Urinary bladder (tissue), 4 donors: ENCODE results near the gene CRIP1. TPM values are rescaled to one million over a fixed set of nuclear protein-coding genes. Genes with fewer than 3 reads are reported as not detected.

Experiments used
- DNase-seq: peaks from one replicate; pipeline ENCODE4 v3.0.0-alpha.2; 2015; ENCODE audit errors: extremely low spot score
- H3K27ac ChIP-seq: one replicate; pipeline ENCODE4 v1.5.1; 2013; ENCODE audit warnings: low read depth, mild to moderate bottlenecking, moderate library complexity
- H3K36me3 ChIP-seq: one replicate; pipeline ENCODE4 v1.6.1; 2013; ENCODE audit warnings: mild to moderate bottlenecking, moderate library complexity; ENCODE audit not compliant: insufficient read depth
- H3K4me1 ChIP-seq: one replicate; pipeline ENCODE4 v1.6.1; 2013; ENCODE audit warnings: mild to moderate bottlenecking, moderate library complexity; ENCODE audit not compliant: insufficient read depth
- H3K4me3 ChIP-seq: one replicate; pipeline ENCODE4 v1.5.1; 2013; ENCODE audit warnings: low read depth, low read length
- WGBS: extraction: QIAGEN DNeasy Blood & Tissue Kit; methylation state at CpG from one replicate; pipeline ENCODE4 v1.1.7; 2013; 5-methylcytosine and 5-hydroxymethylcytosine counted together
- polyA plus RNA-seq: library from polyadenylated mRNA; stranded (reverse); fragments of 200-250 nt; gene quantifications from one replicate; pipeline ENCODE4 v1.2.3, GENCODE V29; 2013
- total RNA-seq: library from RNA; depleted of rRNA; stranded (reverse); fragments of >200 nt; gene quantifications from one replicate; pipeline ENCODE4 v1.2.3, GENCODE V29; 2014
- donor health status: healthy with polysubstance abuse.
- donor health status: healthy.

CRIP1 gene
- total and polyA plus RNA-seq, 2 donors: 9.4 to 92.4 TPM

DNA sequence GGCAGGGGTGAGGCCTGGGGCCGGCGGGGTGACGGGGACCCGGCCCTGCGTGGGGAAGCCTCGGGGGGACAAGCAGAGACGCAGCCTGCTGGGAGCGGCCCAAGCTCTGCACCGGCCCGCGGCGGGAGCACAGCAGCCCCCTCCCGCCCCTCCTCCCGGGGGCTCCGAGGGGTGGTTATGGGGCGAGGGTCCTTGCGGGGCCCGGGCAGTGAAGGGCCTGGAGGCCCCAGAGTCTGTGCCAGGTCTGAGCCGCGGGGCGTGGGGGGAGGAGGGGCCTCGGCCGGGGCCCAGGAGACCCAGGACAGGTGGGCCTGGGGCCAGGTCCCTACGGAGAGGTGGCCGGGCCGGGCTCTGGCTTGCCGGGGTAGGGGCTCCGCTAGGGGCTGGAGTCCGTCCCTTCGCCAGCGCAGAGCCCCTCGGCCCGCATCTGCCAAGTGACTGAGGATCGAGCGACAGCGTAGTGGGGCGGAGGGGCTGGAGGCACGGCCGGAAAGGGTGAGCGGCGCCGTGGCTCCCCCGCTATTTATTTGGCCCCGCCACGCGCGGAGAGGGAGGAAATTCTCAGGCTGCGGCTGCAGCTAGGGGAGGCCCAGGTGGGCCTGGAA lies 40.2 kb downstream of the CRIP1 start:
- H3K4me3 ChIP-seq: peak overlapping the region; percentile 69
- H3K27ac ChIP-seq: no peak overlapping the region
- WGBS: 1% methylated on average over 48 of the region's 48 CpGs
- no peaks in the 10 kb centered on the region for H3K36me3 ChIP-seq
- no peaks in the 10 kb centered on the region for H3K4me1 ChIP-seq
- DNase-seq: no peak

DNA sequence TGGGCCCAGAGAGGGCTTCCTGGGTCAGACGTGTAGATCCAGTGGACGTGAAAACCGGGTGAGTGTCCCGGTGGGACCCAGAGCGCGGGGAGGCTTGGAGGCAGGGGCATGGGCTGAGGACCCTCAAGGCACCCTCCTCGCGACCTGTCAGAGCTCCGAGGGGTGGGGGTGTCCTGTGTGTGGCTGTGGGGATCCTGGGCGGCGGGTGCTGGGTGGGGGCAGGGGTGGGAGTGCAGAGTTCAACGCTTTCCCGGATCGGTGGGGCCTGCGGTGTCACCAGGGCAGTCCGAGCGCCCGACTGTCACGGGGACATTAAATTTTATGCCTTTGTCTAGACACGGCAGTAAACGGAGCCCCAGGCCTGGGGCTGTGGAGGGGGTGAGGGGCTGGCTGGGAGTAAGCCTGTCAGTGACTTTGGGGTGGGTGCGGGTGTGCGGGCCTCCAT lies 40.7 kb downstream of the CRIP1 start:
- Histone ChIP-seq H3K4me1 (no peaks in the 10 kb centered on the region), H3K36me3 (no peaks in the 10 kb centered on the region), H3K27ac (no peak overlapping the region), H3K4me3 (peak overlapping the region; percentile 69)
- no peak for DNase-seq
- 23% methylated on average over 23 of the region's 23 CpGs for WGBS

- H3K27ac ChIP-seq: no peak overlapping the region
- WGBS: 7% methylated on average over 67 of the region's 67 CpGs
- DNase-seq: no peak
- H3K4me3 ChIP-seq: peak overlapping the region; percentile 69
- no peaks in the 10 kb centered on the region for H3K4me1 ChIP-seq
- no peaks in the 10 kb centered on the region for H3K36me3 ChIP-seq
These were observed 41.3 kb downstream of the CRIP1 start for GRCh38 chr14:105527826-105528585.

DNA sequence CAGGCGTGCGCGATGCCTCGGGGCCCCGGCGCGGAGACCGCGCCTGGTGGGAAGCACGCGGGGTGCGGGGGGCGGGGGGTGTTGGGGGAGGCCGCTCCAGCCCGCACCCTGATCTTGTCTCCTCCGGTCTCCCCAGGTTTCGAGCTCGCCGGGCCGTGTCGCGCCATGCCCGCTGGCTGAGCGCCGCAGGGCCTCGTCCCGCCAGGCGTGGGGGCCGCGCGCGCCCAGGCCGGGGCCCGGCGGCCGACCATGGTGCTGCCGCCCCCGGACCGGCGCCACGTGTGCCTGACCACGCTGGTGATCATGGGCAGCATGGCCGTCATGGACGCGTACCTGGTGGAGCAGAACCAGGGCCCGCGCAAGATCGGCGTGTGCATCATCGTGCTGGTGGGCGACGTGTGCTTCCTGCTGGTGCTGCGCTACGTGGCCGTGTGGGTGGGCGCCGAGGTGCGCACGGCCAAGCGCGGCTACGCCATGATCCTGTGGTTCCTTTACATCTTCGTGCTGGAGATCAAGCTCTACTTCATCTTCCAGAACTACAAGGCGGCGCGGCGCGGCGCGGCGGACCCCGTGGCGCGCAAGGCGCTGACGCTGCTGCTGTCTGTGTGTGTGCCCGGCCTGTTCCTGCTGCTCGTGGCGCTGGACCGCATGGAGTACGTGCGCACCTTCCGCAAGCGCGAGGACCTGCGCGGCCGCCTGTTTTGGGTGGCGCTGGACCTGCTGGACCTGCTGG lies 42.1 kb downstream of the CRIP1 start:
- Histone ChIP-seq H3K4me3 (peak overlapping the region; percentile 69), H3K27ac (no peak overlapping the region), H3K36me3 (no peaks in the 10 kb centered on the region), H3K4me1 (no peaks in the 10 kb centered on the region)
- no peak for DNase-seq
- 17% methylated on average over 89 of the region's 89 CpGs for WGBS

GRCh38 chr14:105529319-105529568 lies 42.6 kb downstream of the CRIP1 start:
- H3K4me1 ChIP-seq: no peaks in the 10 kb centered on the region
- WGBS: 48% methylated on average over 24 of the region's 24 CpGs
- DNase-seq: no peak
- no peaks in the 10 kb centered on the region for H3K36me3 ChIP-seq
- H3K4me3 ChIP-seq: no peak overlapping the region
- H3K27ac ChIP-seq: no peak overlapping the region

GRCh38 chr14:105529569-105530284 lies 43.0 kb downstream of the CRIP1 start:
- no peak overlapping the region for H3K4me3 ChIP-seq
- peak; percentile 45 for DNase-seq

GRCh38 chr14:105530285-105531087 lies 43.8 kb downstream of the CRIP1 start:
- no peak overlapping the region for H3K27ac ChIP-seq
- 78% methylated on average over 19 of the region's 19 CpGs for WGBS
- no peaks in the 10 kb centered on the region for H3K36me3 ChIP-seq
- no peaks in the 10 kb centered on the region for H3K4me1 ChIP-seq
- H3K4me3 ChIP-seq: no peak overlapping the region
- DNase-seq: no peak

More at GRCh38 chr14:105529569-105530284, 43.0 kb downstream of the CRIP1 start:
- WGBS: 54% methylated on average over 63 of the region's 63 CpGs
- Histone ChIP-seq H3K36me3 (no peaks in the 10 kb centered on the region), H3K4me1 (no peaks in the 10 kb centered on the region), H3K27ac (peak overlapping the region; percentile 45)

GRCh38 chr14:105531088-105531893 lies 44.6 kb downstream of the CRIP1 start:
- Histone ChIP-seq H3K4me1 (no peaks in the 10 kb centered on the region), H3K36me3 (no peaks in the 10 kb centered on the region), H3K27ac (no peak overlapping the region), H3K4me3 (no peak overlapping the region)
- DNase-seq: no peak
- WGBS: 93% methylated on average over 30 of the region's 30 CpGs

- Histone ChIP-seq H3K36me3 (no peaks in the 10 kb centered on the region), H3K4me3 (no peak overlapping the region), H3K27ac (no peak overlapping the region), H3K4me1 (no peaks in the 10 kb centered on the region)
- 89% methylated on average over 19 of the region's 19 CpGs for WGBS
- no peak for DNase-seq
These were observed 45.4 kb downstream of the CRIP1 start for GRCh38 chr14:105531894-105532623.

DNA sequence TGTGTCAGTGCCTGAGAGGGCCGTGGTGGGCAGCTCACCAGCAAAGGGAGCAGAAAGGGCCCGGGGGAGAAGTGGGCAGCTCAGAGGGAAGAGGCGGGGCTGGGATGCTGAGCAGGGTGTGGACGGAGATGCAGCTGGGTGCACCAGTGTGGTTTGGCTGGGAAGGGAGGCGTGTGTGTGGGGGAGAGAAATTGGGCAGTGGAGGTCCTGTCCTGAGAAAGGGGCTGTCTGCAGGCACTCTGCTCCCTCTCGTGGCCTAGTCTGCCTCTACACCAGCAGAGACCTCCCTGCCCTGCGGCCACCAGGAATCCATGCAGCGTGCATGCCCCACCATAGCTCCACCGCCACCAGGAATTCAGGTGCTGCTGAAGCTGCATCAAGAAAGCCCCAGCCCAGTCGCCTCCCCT lies 46.1 kb downstream of the CRIP1 start:
- Histone ChIP-seq H3K4me3 (no peak overlapping the region), H3K36me3 (no peaks in the 10 kb centered on the region), H3K4me1 (no peaks in the 10 kb centered on the region), H3K27ac (no peak overlapping the region)
- no peak for DNase-seq
- 53% methylated on average over 10 of the region's 10 CpGs for WGBS

DNA sequence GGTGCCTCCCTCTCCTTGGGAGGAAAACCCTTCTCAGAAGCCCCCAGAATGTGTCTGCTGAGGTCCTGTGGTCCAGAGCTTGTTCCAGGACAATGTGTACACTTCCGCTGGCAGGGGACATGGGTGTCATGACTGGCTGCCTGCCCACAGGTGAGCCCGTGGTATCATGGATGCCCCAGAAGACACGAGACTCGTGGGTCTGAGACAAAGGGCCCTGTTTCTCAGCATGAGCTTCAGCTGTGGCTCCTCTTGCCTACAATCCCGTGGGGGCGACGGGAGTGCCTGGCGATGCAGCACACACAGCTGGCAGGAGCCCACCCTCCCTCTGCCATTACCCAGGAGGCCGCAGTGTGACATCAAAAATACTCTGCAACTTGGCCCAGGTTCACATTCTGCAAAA lies 46.7 kb downstream of the CRIP1 start:
- Histone ChIP-seq H3K27ac (no peak overlapping the region), H3K36me3 (no peaks in the 10 kb centered on the region), H3K4me3 (no peak overlapping the region), H3K4me1 (no peaks in the 10 kb centered on the region)
- WGBS: 80% methylated on average over 9 of the region's 9 CpGs
- no peak for DNase-seq
